ENCODE measurements around the gene STAMBPL1. TPM values are rescaled to one million over a fixed set of nuclear protein-coding genes. Genes with fewer than 3 reads are reported as not detected.

STAMBPL1 gene
- polyA plus RNA-seq, 1 donor from 2014 or later, result 21.9 TPM

DNA sequence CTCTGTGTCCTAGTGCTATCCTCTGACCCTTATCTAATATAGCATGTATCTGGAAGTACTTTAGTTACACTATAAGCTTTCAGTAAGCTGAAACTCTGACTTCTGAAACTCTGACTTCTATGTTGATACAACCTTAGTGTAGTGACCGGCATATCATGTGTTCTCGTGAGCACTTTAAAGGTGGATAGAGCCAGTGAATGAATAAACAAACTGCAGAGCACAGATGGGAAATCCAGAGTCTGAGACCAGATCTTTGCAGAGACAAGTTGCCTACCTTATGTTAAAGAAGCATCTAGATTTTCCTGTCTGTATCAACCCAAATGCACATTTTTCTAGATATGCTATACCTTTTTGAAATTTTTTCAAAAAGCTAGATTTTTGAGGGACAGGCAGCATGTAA lies 69.0 kb downstream of the STAMBPL1 start:
- H4K20me1 ChIP-seq (ENCODE audit: insufficient read depth), result no peaks in the 10 kb centered on the region
- H2AFZ ChIP-seq (ENCODE audit: low read depth, low read length), result no peak overlapping the region
- no peaks in the 10 kb centered on the region for H3K27me3 ChIP-seq (ENCODE audit: insufficient read depth, low read depth, low read length)

DNA sequence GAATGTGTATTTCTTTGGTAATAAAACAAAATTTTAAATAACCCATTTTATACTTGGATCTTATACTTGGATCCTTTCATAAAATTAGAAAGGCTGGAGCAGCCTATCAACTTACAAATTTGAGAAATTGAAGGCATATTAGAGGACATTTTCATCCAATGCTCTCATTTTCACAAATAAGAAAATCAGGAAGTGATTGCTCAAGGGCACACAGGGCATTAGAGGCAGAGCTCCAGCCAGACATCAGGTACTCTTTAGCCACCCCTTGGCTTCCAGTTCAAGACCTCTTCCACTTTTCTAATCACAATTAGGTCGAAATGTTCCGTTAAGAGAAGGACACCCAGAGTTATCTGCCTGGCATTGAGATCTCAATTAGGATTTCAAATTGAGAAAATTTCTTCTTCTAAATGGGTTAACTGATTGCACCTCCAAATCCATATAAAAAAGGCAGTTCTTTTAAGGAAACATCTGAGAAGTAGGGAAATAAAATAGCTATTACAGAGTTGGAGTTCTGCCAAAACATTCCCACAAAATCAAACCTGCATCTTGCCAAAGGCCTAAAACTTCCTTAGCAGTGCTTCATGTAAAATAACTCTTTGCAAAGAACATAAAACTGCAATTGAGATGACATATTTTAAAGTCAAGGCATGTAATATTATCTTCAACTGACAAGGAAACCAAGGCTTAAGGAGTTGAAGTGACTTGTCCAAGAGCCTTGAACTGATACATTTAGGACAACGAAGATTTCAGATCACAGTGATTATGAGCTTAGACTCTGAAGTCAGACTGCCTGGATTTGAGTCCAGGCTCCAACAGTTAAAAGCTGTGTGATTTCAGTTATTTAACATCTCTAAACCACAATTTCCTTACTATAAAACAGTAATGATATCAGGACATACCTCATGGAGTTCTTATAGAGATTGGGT lies 70.1 kb downstream of the STAMBPL1 start:
- H3K4me2 ChIP-seq (ENCODE audit: low read length), result no peak overlapping the region
- no peak overlapping the region for H3K27ac ChIP-seq (ENCODE audit: low read length)

More for the DNA sequence above, 69.0 kb downstream of the STAMBPL1 start:
- H3K9me2 ChIP-seq (ENCODE audit: insufficient read depth, low read length), result no peaks in the 10 kb centered on the region
- H3K36me3 ChIP-seq (ENCODE audit: insufficient read depth, low read length), result no peaks in the 10 kb centered on the region
- H3F3A ChIP-seq (ENCODE audit: insufficient read depth, low read length, poor library complexity, severe bottlenecking), result no peaks in the 10 kb centered on the region
- H3K79me2 ChIP-seq (replicated peaks; ENCODE audit: insufficient read depth, low read length), result no peaks in the 10 kb centered on the region
- H3K9ac ChIP-seq (ENCODE audit: low read length), result no peak overlapping the region
- H3K27ac ChIP-seq (ENCODE audit: low read length), result no peak overlapping the region
- no peaks in the 10 kb centered on the region for H3K9me3 ChIP-seq (ENCODE audit: low read length)
- TF ChIP-seq POLR2AphosphoS5 (IDR thresholded peaks at IDR 0.05) (no peak), TAF1 (IDR thresholded peaks at IDR 0.05; ENCODE audit: low read depth) (no peak), EP300 (conservative IDR thresholded peaks at IDR 0.05; ENCODE audit: poor library complexity, severe bottlenecking) (no peak), RAD21 (conservative IDR thresholded peaks at IDR 0.05) (no peak), SMC3 (conservative IDR thresholded peaks at IDR 0.05; ENCODE audit: poor library complexity) (no peak), EZH2 (IDR thresholded peaks at IDR 0.05; ENCODE audit: borderline replicate concordance, insufficient read depth, low read length, poor library complexity, severe bottlenecking) (no peak), MXI1 (conservative IDR thresholded peaks at IDR 0.05; ENCODE audit: poor library complexity, severe bottlenecking) (no peak)
- TF ChIP-seq, protein P1, sequence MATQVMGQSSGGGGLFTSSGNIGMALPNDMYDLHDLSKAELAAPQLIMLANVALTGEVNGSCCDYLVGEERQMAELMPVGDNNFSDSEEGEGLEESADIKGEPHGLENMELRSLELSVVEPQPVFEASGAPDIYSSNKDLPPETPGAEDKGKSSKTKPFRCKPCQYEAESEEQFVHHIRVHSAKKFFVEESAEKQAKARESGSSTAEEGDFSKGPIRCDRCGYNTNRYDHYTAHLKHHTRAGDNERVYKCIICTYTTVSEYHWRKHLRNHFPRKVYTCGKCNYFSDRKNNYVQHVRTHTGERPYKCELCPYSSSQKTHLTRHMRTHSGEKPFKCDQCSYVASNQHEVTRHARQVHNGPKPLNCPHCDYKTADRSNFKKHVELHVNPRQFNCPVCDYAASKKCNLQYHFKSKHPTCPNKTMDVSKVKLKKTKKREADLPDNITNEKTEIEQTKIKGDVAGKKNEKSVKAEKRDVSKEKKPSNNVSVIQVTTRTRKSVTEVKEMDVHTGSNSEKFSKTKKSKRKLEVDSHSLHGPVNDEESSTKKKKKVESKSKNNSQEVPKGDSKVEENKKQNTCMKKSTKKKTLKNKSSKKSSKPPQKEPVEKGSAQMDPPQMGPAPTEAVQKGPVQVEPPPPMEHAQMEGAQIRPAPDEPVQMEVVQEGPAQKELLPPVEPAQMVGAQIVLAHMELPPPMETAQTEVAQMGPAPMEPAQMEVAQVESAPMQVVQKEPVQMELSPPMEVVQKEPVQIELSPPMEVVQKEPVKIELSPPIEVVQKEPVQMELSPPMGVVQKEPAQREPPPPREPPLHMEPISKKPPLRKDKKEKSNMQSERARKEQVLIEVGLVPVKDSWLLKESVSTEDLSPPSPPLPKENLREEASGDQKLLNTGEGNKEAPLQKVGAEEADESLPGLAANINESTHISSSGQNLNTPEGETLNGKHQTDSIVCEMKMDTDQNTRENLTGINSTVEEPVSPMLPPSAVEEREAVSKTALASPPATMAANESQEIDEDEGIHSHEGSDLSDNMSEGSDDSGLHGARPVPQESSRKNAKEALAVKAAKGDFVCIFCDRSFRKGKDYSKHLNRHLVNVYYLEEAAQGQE (IDR thresholded peaks at IDR 0.05; ENCODE audit: borderline replicate concordance), result no peak
- TF ChIP-seq, protein P2, sequence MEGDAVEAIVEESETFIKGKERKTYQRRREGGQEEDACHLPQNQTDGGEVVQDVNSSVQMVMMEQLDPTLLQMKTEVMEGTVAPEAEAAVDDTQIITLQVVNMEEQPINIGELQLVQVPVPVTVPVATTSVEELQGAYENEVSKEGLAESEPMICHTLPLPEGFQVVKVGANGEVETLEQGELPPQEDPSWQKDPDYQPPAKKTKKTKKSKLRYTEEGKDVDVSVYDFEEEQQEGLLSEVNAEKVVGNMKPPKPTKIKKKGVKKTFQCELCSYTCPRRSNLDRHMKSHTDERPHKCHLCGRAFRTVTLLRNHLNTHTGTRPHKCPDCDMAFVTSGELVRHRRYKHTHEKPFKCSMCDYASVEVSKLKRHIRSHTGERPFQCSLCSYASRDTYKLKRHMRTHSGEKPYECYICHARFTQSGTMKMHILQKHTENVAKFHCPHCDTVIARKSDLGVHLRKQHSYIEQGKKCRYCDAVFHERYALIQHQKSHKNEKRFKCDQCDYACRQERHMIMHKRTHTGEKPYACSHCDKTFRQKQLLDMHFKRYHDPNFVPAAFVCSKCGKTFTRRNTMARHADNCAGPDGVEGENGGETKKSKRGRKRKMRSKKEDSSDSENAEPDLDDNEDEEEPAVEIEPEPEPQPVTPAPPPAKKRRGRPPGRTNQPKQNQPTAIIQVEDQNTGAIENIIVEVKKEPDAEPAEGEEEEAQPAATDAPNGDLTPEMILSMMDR (IDR thresholded peaks at IDR 0.05; ENCODE audit: poor library complexity, severe bottlenecking), result no peak
- no peak overlapping the region for H3K4me3 ChIP-seq (ENCODE audit: low read length)
- H3K4me2 ChIP-seq (ENCODE audit: low read length), result no peak overlapping the region

More for the DNA sequence above, 70.1 kb downstream of the STAMBPL1 start:
- H3K36me3 ChIP-seq (ENCODE audit: insufficient read depth, low read length), result no peaks in the 10 kb centered on the region
- H3F3A ChIP-seq (ENCODE audit: insufficient read depth, low read length, poor library complexity, severe bottlenecking), result no peaks in the 10 kb centered on the region
- H3K79me2 ChIP-seq (replicated peaks; ENCODE audit: insufficient read depth, low read length), result no peaks in the 10 kb centered on the region
- H2AFZ ChIP-seq (ENCODE audit: low read depth, low read length), result no peak overlapping the region
- no peak overlapping the region for H3K9ac ChIP-seq (ENCODE audit: low read length)
- H3K4me3 ChIP-seq (ENCODE audit: low read length), result no peak overlapping the region
- no peaks in the 10 kb centered on the region for H3K27me3 ChIP-seq (ENCODE audit: insufficient read depth, low read depth, low read length)
- no peaks in the 10 kb centered on the region for H3K9me2 ChIP-seq (ENCODE audit: insufficient read depth, low read length)
- TF ChIP-seq RAD21 (conservative IDR thresholded peaks at IDR 0.05) (no peak), POLR2AphosphoS5 (IDR thresholded peaks at IDR 0.05) (no peak), MXI1 (conservative IDR thresholded peaks at IDR 0.05; ENCODE audit: poor library complexity, severe bottlenecking) (no peak)
- TF ChIP-seq, protein P2 (IDR thresholded peaks at IDR 0.05; ENCODE audit: poor library complexity, severe bottlenecking), result no peak
- no peaks in the 10 kb centered on the region for H3K9me3 ChIP-seq (ENCODE audit: low read length)
- no peaks in the 10 kb centered on the region for H4K20me1 ChIP-seq (ENCODE audit: insufficient read depth)

Measured in neural cell (in vitro differentiated cells).